Stimulated activated naive CD8-positive, alpha-beta T cell treated with anti-CD3 and anti-CD28 coated beads, Interleukin-15, Interleukin-2, amounts not matched to agents 100 U/mL and 50 U/mL, for 24 hours (primary cell): ENCODE data around the gene BMPR1B.
A peak's percentile ranks its signal among the peaks of the same experiment; 100 is the strongest.

Source experiments
- ATAC-seq: fragments of 150-1000 bp; cut with Tn5 transposase; one replicate; pipeline ENCODE4 v1.10.0; 2021
- DNase-seq: peaks from one replicate; pipeline ENCODE4 v3.0.0; 2021

BMPR1B gene

GRCh38 chr4:94757192-94758140, at the start of gene BMPR1B:
Gene BMPR1B, plus strand, starts transcription at chr4:94757955. Its CDS starts 346,470 bp downstream, at chr4:95104425.
- DNase-seq (peak; percentile 3), ATAC-seq (no peak)

GRCh38 chr4:94711635-94712034, 46.1 kb upstream of the BMPR1B start:
- no peak for DNase-seq
- no peak for ATAC-seq

GRCh38 chr4:94714365-94715160, 43.2 kb upstream of the BMPR1B start:
- DNase-seq (no peak), ATAC-seq (no peak)

GRCh38 chr4:94715726-94716125, 42.0 kb upstream of the BMPR1B start:
- ATAC-seq: no peak
- no peak for DNase-seq

GRCh38 chr4:94721310-94721709, 36.4 kb upstream of the BMPR1B start:
- no peak for ATAC-seq

GRCh38 chr4:94722270-94722669, 35.5 kb upstream of the BMPR1B start:
- ATAC-seq: no peak
- no peak for DNase-seq

More at GRCh38 chr4:94721310-94721709, 36.4 kb upstream of the BMPR1B start:
- no peak for DNase-seq

GRCh38 chr4:94722748-94723147, 35.0 kb upstream of the BMPR1B start:
- DNase-seq: no peak
- no peak for ATAC-seq

- ATAC-seq (no peak), DNase-seq (no peak)
These were observed 33.6 kb upstream of the BMPR1B start for GRCh38 chr4:94724016-94724790.

- no peak for ATAC-seq
These were observed 31.1 kb upstream of the BMPR1B start for GRCh38 chr4:94726524-94727123.

GRCh38 chr4:94728056-94728766, 29.5 kb upstream of the BMPR1B start:
- no peak for DNase-seq
- no peak for ATAC-seq

More at GRCh38 chr4:94726524-94727123, 31.1 kb upstream of the BMPR1B start:
- no peak for DNase-seq

- DNase-seq: no peak
- no peak for ATAC-seq
These were observed 25.4 kb upstream of the BMPR1B start for GRCh38 chr4:94732358-94732698.

- no peak for ATAC-seq
These were observed 18.0 kb upstream of the BMPR1B start for GRCh38 chr4:94739741-94740140.

GRCh38 chr4:94741304-94741703, 16.5 kb upstream of the BMPR1B start:
- DNase-seq (no peak), ATAC-seq (no peak)

More at GRCh38 chr4:94739741-94740140, 18.0 kb upstream of the BMPR1B start:
- no peak for DNase-seq

GRCh38 chr4:94743838-94744237, 13.9 kb upstream of the BMPR1B start:
- ATAC-seq: no peak
- DNase-seq: no peak

- DNase-seq (no peak), ATAC-seq (no peak)
These were observed 12.9 kb upstream of the BMPR1B start for GRCh38 chr4:94744850-94745249.

- DNase-seq: no peak
- ATAC-seq: no peak
These were observed 11.0 kb upstream of the BMPR1B start for GRCh38 chr4:94746746-94747145.

GRCh38 chr4:94758141-94758699, 465 bp downstream of the BMPR1B start:
- DNase-seq (peak; percentile 10), ATAC-seq (peak; percentile 48)

- no peak for ATAC-seq
These were observed 1.1 kb downstream of the BMPR1B start for GRCh38 chr4:94758700-94759399.

GRCh38 chr4:94759767-94760211, 2.0 kb downstream of the BMPR1B start:
- DNase-seq (no peak), ATAC-seq (no peak)

More at GRCh38 chr4:94758700-94759399, 1.1 kb downstream of the BMPR1B start:
- no peak for DNase-seq

- ATAC-seq (no peak), DNase-seq (no peak)
These were observed 4.6 kb downstream of the BMPR1B start for GRCh38 chr4:94762326-94762725.
